CD4-positive, alpha-beta T cell (primary cell): Measurements from ENCODE around the gene ACTN1. TPM values are rescaled to one million over a fixed set of nuclear protein-coding genes. Genes with fewer than 3 reads are reported as not detected.

Source experiments
- ATAC-seq: fragments of 200-7000 bp; cut with Tn5 transposase; one replicate; pipeline ENCODE4 v1.10.0; 2022; ENCODE audit warnings: mild to moderate bottlenecking; ENCODE audit not compliant: poor library complexity
- CTCF ChIA-PET: fragments of 350-600 bp; sonication (Branson Sonifier 250); formaldehyde crosslinking; loops from one replicate; lab custom pipeline; 2021; ENCODE audit warnings: antibody characterized with exemption, inconsistent platforms; lab: Charles Lee
- POLR2A ChIA-PET: fragments of 350-600 bp; sonication (Branson Sonifier 250); formaldehyde crosslinking; loops from one replicate; lab custom pipeline; 2021; ENCODE audit warnings: antibody characterized with exemption, inconsistent platforms; lab: Charles Lee
- DNase-seq, 14 experiments: peaks; one replicate each; pipeline ENCODE4 v3.0.0-alpha.2; 2013 to 2020; ENCODE audit warnings: mixed read lengths in 2 of 14
- H3K27ac ChIP-seq, 2 donors: one replicate each; pipeline versions ENCODE4 v1.5.1 to v1.7.0; 2013; ENCODE audit warnings: low read length in 2 of 2, low read depth in 1 of 2, mild to moderate bottlenecking in 1 of 2
- H3K27me3 ChIP-seq, 2 experiments: 1 replicate in 1 of 2; 2 replicates in 1 of 2; pipeline versions ENCODE4 v1.6.1 to v1.7.0; 2013; ENCODE audit warnings: low read length in 2 of 2, control low read depth in 1 of 2, mild to moderate bottlenecking in 1 of 2, moderate library complexity in 1 of 2; ENCODE audit not compliant: insufficient read depth in 2 of 2, control insufficient read depth in 1 of 2
- H3K36me3 ChIP-seq: one replicate; pipeline ENCODE4 v1.6.1; 2013; ENCODE audit warnings: low read length, control low read depth; ENCODE audit not compliant: insufficient read depth
- H3K4me1 ChIP-seq: one replicate; pipeline ENCODE4 v1.6.1; 2013; ENCODE audit warnings: low read length, control low read depth; ENCODE audit not compliant: insufficient read depth
- H3K4me3 ChIP-seq: one replicate; pipeline ENCODE4 v1.5.1; 2013; ENCODE audit warnings: mild to moderate bottlenecking, low read length, moderate library complexity
- H3K9me3 ChIP-seq, 2 experiments: 1 replicate in 1 of 2; 2 replicates in 1 of 2; pipeline versions ENCODE4 v1.6.1 to v1.7.0; 2013; ENCODE audit warnings: low read length in 2 of 2, mild to moderate bottlenecking in 2 of 2, control low read depth in 1 of 2, moderate library complexity in 1 of 2; ENCODE audit not compliant: control insufficient read depth in 1 of 2, insufficient read depth in 1 of 2
- H3K27ac Mint-ChIP-seq: one replicate; pipeline ENCODE4 v1.8.0; 2020; ENCODE audit warnings: mixed read lengths
- H3K27me3 Mint-ChIP-seq: one replicate; pipeline ENCODE4 v1.8.0; 2021; ENCODE audit warnings: mixed read lengths
- H3K36me3 Mint-ChIP-seq: one replicate; pipeline ENCODE4 v1.8.0; 2021; ENCODE audit warnings: low read depth, mixed read lengths
- H3K4me1 Mint-ChIP-seq: one replicate; pipeline ENCODE4 v1.8.0; 2021; ENCODE audit warnings: low read depth, mixed read lengths
- H3K4me3 Mint-ChIP-seq: one replicate; pipeline ENCODE4 v1.8.0; 2020; ENCODE audit warnings: mild to moderate bottlenecking, mixed read lengths
- H3K9me3 Mint-ChIP-seq: one replicate; pipeline ENCODE4 v1.8.0; 2020; ENCODE audit warnings: mixed read lengths
- CTCF ChIP-seq: fragments of 200-600 bp; IDR thresholded peaks from one replicate; pipeline ENCODE4 v1.8.0; 2022; ENCODE audit warnings: antibody characterized with exemption, mild to moderate bottlenecking
- intact Hi-C, 2 experiments: fragments of 100-400 bp; cut with DNase I in 1 of 2; cut with micrococcal nuclease in 1 of 2; formaldehyde crosslinking; loops; one replicate each; pipeline versions ENCODE4 v1.15.1 to v1.9.0; 2023 to 2025; cut with DNase I, micrococcal nuclease
- total RNA-seq, 174 experiments: library from RNA in 2 of 174; stranded (reverse) in 2 of 174; gene quantifications; one replicate each; pipeline ENCODE4 v1.2.3 and lab custom pipeline; 2021 to 2026

Gene ACTN1
- total RNA-seq, 2 experiments from 2014 or later = 128 to 143 TPM

- Mint-ChIP-seq H3K27ac (peak overlapping the region; percentile 70), H3K36me3 (peaks cover 92% of the 10 kb centered on the region), H3K4me1 (peaks cover 26% of the 10 kb centered on the region), H3K27me3 (no peaks in the 10 kb centered on the region), H3K9me3 (no peaks in the 10 kb centered on the region), H3K4me3 (no peak overlapping the region)
- no peak for TF ChIP-seq CTCF
- Histone ChIP-seq H3K4me1 (peaks cover 9% of the 10 kb centered on the region), H3K36me3 (peaks cover 46% of the 10 kb centered on the region), H3K4me3 (no peak overlapping the region), H3K27ac (no peak overlapping the region), H3K27me3 (no peaks in the 10 kb centered on the region), H3K9me3 (peaks cover 0 to 7% of the 10 kb centered on the region in 2 experiments)
- ATAC-seq (no peak), DNase-seq (no peak)
- intact Hi-C loops = no loop called here
- ChIA-PET POLR2A (interaction anchor here (0.6 kb wide), 1 partner anchor 29 kb away, joined by 3 read pairs; no protein-coding TSS in a partner anchor), CTCF (interaction anchor here (1.4 kb wide), 1 partner anchor 12 kb away, joined by 3 read pairs; no protein-coding TSS in a partner anchor)
Measured at GRCh38 chr14:68897559-68898155, 81.4 kb downstream of the ACTN1 start.

GRCh38 chr14:68896132-68896531, 83.0 kb downstream of the ACTN1 start:
- ChIA-PET POLR2A (no interaction called here), CTCF (no interaction called here)
- Mint-ChIP-seq H3K4me3 (no peak overlapping the region), H3K27me3 (no peaks in the 10 kb centered on the region), H3K9me3 (no peaks in the 10 kb centered on the region), H3K36me3 (peaks cover 92% of the 10 kb centered on the region), H3K4me1 (peaks cover 26% of the 10 kb centered on the region), H3K27ac (peak overlapping the region; percentile 20)
- Histone ChIP-seq H3K4me1 (peaks cover 9% of the 10 kb centered on the region), H3K27me3 (no peaks in the 10 kb centered on the region), H3K27ac (no peak overlapping the region), H3K9me3 (peaks cover 0 to 7% of the 10 kb centered on the region in 2 experiments), H3K4me3 (no peak overlapping the region), H3K36me3 (peaks cover 50% of the 10 kb centered on the region)
- TF ChIP-seq CTCF = no peak
- intact Hi-C loops = no loop called here
- DNase-seq = no peak
- ATAC-seq = no peak

GRCh38 chr14:68894802-68895703, 84.0 kb downstream of the ACTN1 start:
- Mint-ChIP-seq H3K36me3 (peaks cover 92% of the 10 kb centered on the region), H3K27ac (no peak overlapping the region)
- peaks cover 52% of the 10 kb centered on the region for H3K36me3 ChIP-seq

More at GRCh38 chr14:68894802-68895703, 84.0 kb downstream of the ACTN1 start:
- peaks cover 7% of the 10 kb centered on the region for H3K4me1 ChIP-seq
- ChIA-PET POLR2A (no interaction called here), CTCF (no interaction called here)
- DNase-seq = no peak
- ATAC-seq = no peak
- no peak overlapping the region for H3K4me3 ChIP-seq
- H3K27ac ChIP-seq = no peak overlapping the region
- intact Hi-C loops = no loop called here
- no peaks in the 10 kb centered on the region for H3K9me3 Mint-ChIP-seq
- peaks cover 17% of the 10 kb centered on the region for H3K4me1 Mint-ChIP-seq
- H3K4me3 Mint-ChIP-seq = no peak overlapping the region
- no peak for TF ChIP-seq CTCF
- H3K27me3 ChIP-seq = no peaks in the 10 kb centered on the region
- peaks cover 0 to 7% of the 10 kb centered on the region in 2 experiments for H3K9me3 ChIP-seq
- H3K27me3 Mint-ChIP-seq = no peaks in the 10 kb centered on the region
